ENCODE data around the gene MTHFD1L. TPM values are rescaled to one million over a fixed set of nuclear protein-coding genes. Genes with fewer than 3 reads are reported as not detected.
A peak's percentile ranks its signal among the peaks of the same experiment; 100 is the strongest.

Gene MTHFD1L
- total and polyA plus RNA-seq, 2 donors, result 13.9 to 16.0 TPM

GRCh38 chr6:150993253-150993652 lies 127.8 kb downstream of the MTHFD1L start:
- no peak for DNase-seq (ENCODE audit: low read depth in 6 of 9, low spot score in 9 of 9)
- WGBS, result 98% methylated on average over 7 of the region's 7 CpGs
- Histone ChIP-seq H3K27me3 (ENCODE audit: control insufficient read depth in 2 of 2, insufficient read depth in 1 of 2, low read length in 1 of 2) (no peaks in the 10 kb centered on the region), H3K27ac (ENCODE audit: low read depth in 1 of 2, low read length in 1 of 2) (no peak overlapping the region), H3K4me1 (ENCODE audit: control insufficient read depth in 2 of 2, insufficient read depth in 2 of 2, low read length in 2 of 2) (no peaks in the 10 kb centered on the region), H3K36me3 (ENCODE audit: control insufficient read depth in 2 of 2, insufficient read depth in 2 of 2, low read length in 1 of 2) (peaks cover 0 to 8% of the 10 kb centered on the region in 2 donors), H3K4me3 (ENCODE audit: low read length in 2 of 2) (no peak overlapping the region), H3K9me3 (ENCODE audit: control insufficient read depth in 2 of 2, insufficient read depth in 1 of 2, low read length in 1 of 2) (no peaks in the 10 kb centered on the region)

DNA sequence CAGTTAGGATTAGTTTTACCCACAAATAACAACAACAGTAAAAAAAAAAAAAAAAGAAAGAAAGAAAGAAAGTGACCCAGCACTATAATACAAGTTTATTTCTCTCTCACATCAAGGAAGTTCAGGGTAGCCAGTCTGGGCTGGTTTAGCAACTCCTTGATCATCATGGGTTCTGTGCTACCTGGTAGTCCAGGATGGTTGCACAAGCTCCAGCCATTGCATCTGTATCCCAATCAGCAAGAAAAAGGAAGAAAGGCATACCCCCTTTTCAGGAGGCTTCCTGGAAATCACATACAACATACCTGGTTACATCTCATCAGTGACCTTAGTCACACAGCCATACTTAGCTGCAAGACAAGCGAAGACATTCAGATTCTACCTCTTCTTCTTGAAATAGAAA lies 128.5 kb downstream of the MTHFD1L start:
- no peaks in the 10 kb centered on the region for H3K4me1 ChIP-seq (ENCODE audit: control insufficient read depth in 2 of 2, insufficient read depth in 2 of 2, low read length in 2 of 2)
- no peak for DNase-seq (ENCODE audit: low read depth in 6 of 9, low spot score in 9 of 9)
- peaks cover 0 to 8% of the 10 kb centered on the region in 2 donors for H3K36me3 ChIP-seq (ENCODE audit: control insufficient read depth in 2 of 2, insufficient read depth in 2 of 2, low read length in 1 of 2)
- H3K9me3 ChIP-seq (ENCODE audit: control insufficient read depth in 2 of 2, insufficient read depth in 1 of 2, low read length in 1 of 2), result no peaks in the 10 kb centered on the region
- no peak overlapping the region for H3K27ac ChIP-seq (ENCODE audit: low read depth in 1 of 2, low read length in 1 of 2)
- WGBS, result 100% methylated on average over 1 of the region's 1 CpG
- H3K27me3 ChIP-seq (ENCODE audit: control insufficient read depth in 2 of 2, insufficient read depth in 1 of 2, low read length in 1 of 2), result no peaks in the 10 kb centered on the region
- no peak overlapping the region for H3K4me3 ChIP-seq (ENCODE audit: low read length in 2 of 2)

DNA sequence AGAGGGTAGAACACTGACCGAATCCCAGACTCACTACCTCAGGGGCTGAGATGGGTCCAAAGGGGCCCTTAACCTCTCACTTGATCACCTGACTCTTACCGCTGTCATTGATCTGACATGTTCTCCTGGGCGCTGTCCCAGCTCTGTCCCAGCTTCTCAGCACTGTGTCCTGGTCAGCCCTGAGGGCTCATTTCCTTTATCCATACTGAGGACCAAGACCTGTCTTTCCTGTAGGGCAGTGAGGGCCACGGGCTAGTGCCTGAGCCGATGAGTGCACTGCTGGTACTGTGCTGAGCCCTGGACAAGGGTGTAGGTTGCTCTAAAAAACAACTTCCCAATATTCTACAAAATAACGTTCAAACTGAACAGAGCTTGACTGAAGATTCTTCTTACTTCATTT lies 131.5 kb downstream of the MTHFD1L start:
- Histone ChIP-seq H3K4me1 (ENCODE audit: control insufficient read depth in 2 of 2, insufficient read depth in 2 of 2, low read length in 2 of 2) (no peaks in the 10 kb centered on the region), H3K27me3 (ENCODE audit: control insufficient read depth in 2 of 2, insufficient read depth in 1 of 2, low read length in 1 of 2) (no peaks in the 10 kb centered on the region)
- over 99% methylated on average over 6 of the region's 6 CpGs for WGBS

GRCh38 chr6:150999107-150999506 lies 133.6 kb downstream of the MTHFD1L start:
- Histone ChIP-seq H3K27ac (ENCODE audit: low read depth in 1 of 2, low read length in 1 of 2) (no peak overlapping the region), H3K4me1 (ENCODE audit: control insufficient read depth in 2 of 2, insufficient read depth in 2 of 2, low read length in 2 of 2) (no peaks in the 10 kb centered on the region), H3K9me3 (ENCODE audit: control insufficient read depth in 2 of 2, insufficient read depth in 1 of 2, low read length in 1 of 2) (no peaks in the 10 kb centered on the region), H3K27me3 (ENCODE audit: control insufficient read depth in 2 of 2, insufficient read depth in 1 of 2, low read length in 1 of 2) (no peaks in the 10 kb centered on the region), H3K36me3 (ENCODE audit: control insufficient read depth in 2 of 2, insufficient read depth in 2 of 2, low read length in 1 of 2) (peaks cover 0 to 5% of the 10 kb centered on the region in 2 donors), H3K4me3 (ENCODE audit: low read length in 2 of 2) (no peak overlapping the region)
- DNase-seq (ENCODE audit: low read depth in 6 of 9, low spot score in 9 of 9), result no peak

More for the DNA sequence above, 131.5 kb downstream of the MTHFD1L start:
- Histone ChIP-seq H3K27ac (ENCODE audit: low read depth in 1 of 2, low read length in 1 of 2) (no peak overlapping the region), H3K36me3 (ENCODE audit: control insufficient read depth in 2 of 2, insufficient read depth in 2 of 2, low read length in 1 of 2) (peaks cover 0 to 7% of the 10 kb centered on the region in 2 donors), H3K4me3 (ENCODE audit: low read length in 2 of 2) (no peak overlapping the region), H3K9me3 (ENCODE audit: control insufficient read depth in 2 of 2, insufficient read depth in 1 of 2, low read length in 1 of 2) (no peaks in the 10 kb centered on the region)
- no peak for DNase-seq (ENCODE audit: low read depth in 6 of 9, low spot score in 9 of 9)

DNA sequence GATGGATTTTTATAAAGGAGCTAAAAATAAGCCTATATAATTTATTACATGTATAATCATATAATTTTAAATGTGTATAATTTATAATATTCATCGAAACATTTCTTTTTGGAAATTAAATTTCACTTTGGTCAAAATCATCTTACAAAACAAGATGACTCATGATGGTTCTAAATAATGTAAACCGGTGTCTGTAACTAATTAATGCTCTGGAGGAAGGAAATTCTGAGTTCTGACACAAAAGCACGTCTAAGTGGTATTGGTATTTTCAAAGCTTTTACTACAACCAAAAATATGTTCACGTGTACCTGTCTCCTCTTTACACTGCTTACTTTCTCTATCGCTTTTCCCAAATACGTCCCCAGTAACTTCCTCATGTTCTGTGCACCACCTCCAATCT lies 134.1 kb downstream of the MTHFD1L start:
- DNase-seq (ENCODE audit: low read depth in 6 of 9, low spot score in 9 of 9), result no peak
- H3K27ac ChIP-seq (ENCODE audit: low read depth in 1 of 2, low read length in 1 of 2), result no peak overlapping the region
- 97% methylated on average over 6 of the region's 6 CpGs for WGBS
- H3K9me3 ChIP-seq (ENCODE audit: control insufficient read depth in 2 of 2, insufficient read depth in 1 of 2, low read length in 1 of 2), result no peaks in the 10 kb centered on the region
- H3K36me3 ChIP-seq (ENCODE audit: control insufficient read depth in 2 of 2, insufficient read depth in 2 of 2, low read length in 1 of 2), result peaks cover 0 to 3% of the 10 kb centered on the region in 2 donors
- no peak overlapping the region for H3K4me3 ChIP-seq (ENCODE audit: low read length in 2 of 2)
- no peaks in the 10 kb centered on the region for H3K27me3 ChIP-seq (ENCODE audit: control insufficient read depth in 2 of 2, insufficient read depth in 1 of 2, low read length in 1 of 2)
- H3K4me1 ChIP-seq (ENCODE audit: control insufficient read depth in 2 of 2, insufficient read depth in 2 of 2, low read length in 2 of 2), result no peaks in the 10 kb centered on the region

- peak overlapping the region in 1 of 2 donors; percentile 27 for H3K27ac ChIP-seq (ENCODE audit: low read depth in 1 of 2, low read length in 1 of 2)
- 94% methylated on average over 5 of the region's 5 CpGs for WGBS
Observed at GRCh38 chr6:151001387-151002056, 136.0 kb downstream of the MTHFD1L start.

DNA sequence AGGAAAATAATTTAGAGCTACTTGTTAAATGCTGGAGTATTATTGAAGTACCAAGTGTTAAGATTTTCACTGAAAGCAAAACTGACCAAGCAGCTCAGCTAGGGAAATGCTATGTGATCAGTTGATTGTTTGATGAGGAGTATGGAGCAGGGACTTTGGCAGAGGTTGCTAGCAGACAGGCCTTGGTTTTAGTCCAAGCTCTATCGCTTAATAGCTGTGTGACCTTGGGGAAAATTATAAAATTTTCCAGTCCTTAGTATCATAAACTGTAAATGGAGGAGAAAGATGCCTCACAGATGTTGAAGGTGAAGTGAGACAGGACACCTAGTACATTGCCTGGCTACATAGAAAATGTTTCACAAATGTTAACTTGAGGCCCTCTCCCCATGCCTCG lies 136.6 kb downstream of the MTHFD1L start:
- no peaks in the 10 kb centered on the region for H3K27me3 ChIP-seq (ENCODE audit: control insufficient read depth in 2 of 2, insufficient read depth in 1 of 2, low read length in 1 of 2)
- H3K4me1 ChIP-seq (ENCODE audit: control insufficient read depth in 2 of 2, insufficient read depth in 2 of 2, low read length in 2 of 2), result peaks cover 0 to 6% of the 10 kb centered on the region in 2 donors
- 96% methylated on average over 2 of the region's 2 CpGs for WGBS
- no peak overlapping the region for H3K4me3 ChIP-seq (ENCODE audit: low read length in 2 of 2)
- H3K36me3 ChIP-seq (ENCODE audit: control insufficient read depth in 2 of 2, insufficient read depth in 2 of 2, low read length in 1 of 2), result no peaks in the 10 kb centered on the region
- no peaks in the 10 kb centered on the region for H3K9me3 ChIP-seq (ENCODE audit: control insufficient read depth in 2 of 2, insufficient read depth in 1 of 2, low read length in 1 of 2)
- no peak overlapping the region for H3K27ac ChIP-seq (ENCODE audit: low read depth in 1 of 2, low read length in 1 of 2)
- DNase-seq (ENCODE audit: low read depth in 6 of 9, low spot score in 9 of 9), result no peak

More at GRCh38 chr6:151001387-151002056, 136.0 kb downstream of the MTHFD1L start:
- H3K4me1 ChIP-seq (ENCODE audit: control insufficient read depth in 2 of 2, insufficient read depth in 2 of 2, low read length in 2 of 2), result peaks cover 0 to 6% of the 10 kb centered on the region in 2 donors
- H3K4me3 ChIP-seq (ENCODE audit: low read length in 2 of 2), result no peak overlapping the region
- no peaks in the 10 kb centered on the region for H3K36me3 ChIP-seq (ENCODE audit: control insufficient read depth in 2 of 2, insufficient read depth in 2 of 2, low read length in 1 of 2)
- no peaks in the 10 kb centered on the region for H3K9me3 ChIP-seq (ENCODE audit: control insufficient read depth in 2 of 2, insufficient read depth in 1 of 2, low read length in 1 of 2)
- no peaks in the 10 kb centered on the region for H3K27me3 ChIP-seq (ENCODE audit: control insufficient read depth in 2 of 2, insufficient read depth in 1 of 2, low read length in 1 of 2)
- no peak for DNase-seq (ENCODE audit: low read depth in 6 of 9, low spot score in 9 of 9)

DNA sequence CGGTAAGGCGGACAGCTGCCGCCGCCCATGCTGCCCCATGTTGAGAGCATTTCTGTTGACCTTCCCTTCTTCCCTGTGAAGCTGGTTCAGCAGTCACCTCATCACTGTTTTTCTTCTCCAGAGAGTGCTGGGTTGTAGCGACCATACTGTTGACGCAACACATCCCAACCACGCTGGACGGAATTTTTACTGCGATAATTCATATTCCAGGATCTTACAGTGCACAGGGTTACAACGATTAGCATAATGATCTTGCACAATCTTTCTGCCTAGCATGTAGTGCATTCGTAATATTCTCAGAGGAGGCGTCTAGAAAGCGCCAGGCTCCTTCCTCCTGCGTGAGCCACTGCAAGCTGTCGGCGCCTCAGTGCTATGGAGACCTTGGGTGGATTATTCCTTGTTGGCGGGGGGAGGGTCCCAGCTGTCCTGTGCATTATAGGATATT lies 137.0 kb downstream of the MTHFD1L start:
- H3K36me3 ChIP-seq (ENCODE audit: control insufficient read depth in 2 of 2, insufficient read depth in 2 of 2, low read length in 1 of 2), result no peaks in the 10 kb centered on the region
- H3K9me3 ChIP-seq (ENCODE audit: control insufficient read depth in 2 of 2, insufficient read depth in 1 of 2, low read length in 1 of 2), result no peaks in the 10 kb centered on the region
- no peak overlapping the region for H3K4me3 ChIP-seq (ENCODE audit: low read length in 2 of 2)
- H3K27ac ChIP-seq (ENCODE audit: low read depth in 1 of 2, low read length in 1 of 2), result no peak overlapping the region
- H3K4me1 ChIP-seq (ENCODE audit: control insufficient read depth in 2 of 2, insufficient read depth in 2 of 2, low read length in 2 of 2), result peaks cover 0 to 6% of the 10 kb centered on the region in 2 donors
- no peaks in the 10 kb centered on the region for H3K27me3 ChIP-seq (ENCODE audit: control insufficient read depth in 2 of 2, insufficient read depth in 1 of 2, low read length in 1 of 2)
- no peak for DNase-seq (ENCODE audit: low read depth in 6 of 9, low spot score in 9 of 9)
- WGBS, result 96% methylated on average over 17 of the region's 17 CpGs

DNA sequence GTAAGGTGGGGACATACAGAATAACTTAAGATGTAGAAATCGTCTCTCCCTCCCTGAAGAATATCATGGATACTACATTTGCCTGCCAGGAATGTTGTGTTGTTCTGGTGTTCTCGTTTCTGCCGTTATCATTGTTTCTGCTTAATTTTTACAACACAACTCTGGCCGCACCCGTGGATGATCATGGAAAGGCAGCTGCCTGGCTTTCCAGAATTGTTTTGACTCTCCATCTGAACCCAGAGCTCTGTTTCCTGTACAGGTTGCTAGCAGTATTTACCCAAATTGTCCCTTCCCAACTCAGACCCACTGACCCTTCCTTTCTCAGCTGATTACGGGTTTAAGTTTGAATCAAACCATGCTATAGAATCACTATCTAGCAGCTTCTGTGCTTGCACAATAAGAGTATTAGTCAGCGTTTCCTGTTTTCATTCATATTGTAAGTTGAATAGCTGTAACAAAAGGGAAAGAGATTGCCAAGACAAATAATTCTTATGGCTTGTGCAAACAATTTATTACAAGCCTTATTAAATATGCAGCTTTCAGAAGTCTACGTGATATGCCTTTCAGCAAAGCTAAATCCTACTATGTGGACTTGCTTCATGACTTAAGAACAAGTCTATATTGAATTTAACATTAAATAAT lies 139.0 kb downstream of the MTHFD1L start:
- H3K27ac ChIP-seq (ENCODE audit: low read depth in 1 of 2, low read length in 1 of 2), result peak overlapping the region in 1 of 2 donors; percentile 62

More for the DNA sequence above, 139.0 kb downstream of the MTHFD1L start:
- Histone ChIP-seq H3K4me3 (ENCODE audit: low read length in 2 of 2) (no peak overlapping the region), H3K4me1 (ENCODE audit: control insufficient read depth in 2 of 2, insufficient read depth in 2 of 2, low read length in 2 of 2) (peaks cover 0 to 6% of the 10 kb centered on the region in 2 donors), H3K9me3 (ENCODE audit: control insufficient read depth in 2 of 2, insufficient read depth in 1 of 2, low read length in 1 of 2) (no peaks in the 10 kb centered on the region), H3K27me3 (ENCODE audit: control insufficient read depth in 2 of 2, insufficient read depth in 1 of 2, low read length in 1 of 2) (no peaks in the 10 kb centered on the region), H3K36me3 (ENCODE audit: control insufficient read depth in 2 of 2, insufficient read depth in 2 of 2, low read length in 1 of 2) (no peaks in the 10 kb centered on the region)
- WGBS, result 76% methylated on average over 8 of the region's 8 CpGs
- DNase-seq (ENCODE audit: low read depth in 6 of 9, low spot score in 9 of 9), result no peak

Measured in thymus (tissue), 11 donors.